ENCODE results near the gene ALDH8A1. TPM values are rescaled to one million over a fixed set of nuclear protein-coding genes. Genes with fewer than 3 reads are reported as not detected.

Gene ALDH8A1
- total RNA-seq, 1 donor from 2014 or later = 1.2 TPM

- Histone ChIP-seq H3K4me3 (no peak overlapping the region), H3K4me1 (no peaks in the 10 kb centered on the region), H3K27ac (no peak overlapping the region), H3K27me3 (no peaks in the 10 kb centered on the region), H3K9me3 (no peaks in the 10 kb centered on the region), H3K36me3 (no peaks in the 10 kb centered on the region)
- DNase-seq = no peak
- intact Hi-C loops (cut with DNase I) = no loop called here
- ATAC-seq = no peak
- no peak for TF ChIP-seq CTCF (IDR thresholded peaks at IDR 0.05)
Observed at GRCh38 chr6:134951494-134952263, 1.8 kb upstream of the ALDH8A1 start.

- Histone ChIP-seq H3K4me3 (no peak overlapping the region), H3K27ac (no peak overlapping the region), H3K4me1 (no peaks in the 10 kb centered on the region), H3K27me3 (no peaks in the 10 kb centered on the region), H3K36me3 (no peaks in the 10 kb centered on the region), H3K9me3 (no peaks in the 10 kb centered on the region)
- TF ChIP-seq CTCF (IDR thresholded peaks at IDR 0.05) = no peak
- intact Hi-C loops (cut with DNase I) = no loop called here
- ATAC-seq = no peak
- DNase-seq = no peak
Observed at GRCh38 chr6:134950482-134950881, 581 bp upstream of the ALDH8A1 start.

GRCh38 chr6:134948691-134949090 is 1.2 kb downstream of the ALDH8A1 start:
- intact Hi-C loops (cut with DNase I) = no loop called here
- no peak for DNase-seq
- no peaks in the 10 kb centered on the region for H3K4me1 ChIP-seq
- no peak for ATAC-seq
- H3K4me3 ChIP-seq = no peak overlapping the region
- no peak overlapping the region for H3K27ac ChIP-seq
- no peaks in the 10 kb centered on the region for H3K9me3 ChIP-seq
- no peaks in the 10 kb centered on the region for H3K27me3 ChIP-seq
- no peak for TF ChIP-seq CTCF (IDR thresholded peaks at IDR 0.05)
- no peaks in the 10 kb centered on the region for H3K36me3 ChIP-seq

GRCh38 chr6:134948142-134948541 is 1.8 kb downstream of the ALDH8A1 start:
- ATAC-seq = no peak
- intact Hi-C loops (cut with DNase I) = no loop called here
- TF ChIP-seq CTCF (IDR thresholded peaks at IDR 0.05) = no peak
- Histone ChIP-seq H3K27ac (no peak overlapping the region), H3K4me3 (no peak overlapping the region), H3K4me1 (no peaks in the 10 kb centered on the region), H3K27me3 (no peaks in the 10 kb centered on the region), H3K36me3 (no peaks in the 10 kb centered on the region), H3K9me3 (no peaks in the 10 kb centered on the region)
- no peak for DNase-seq

GRCh38 chr6:134945045-134945444 is 4.9 kb downstream of the ALDH8A1 start:
- no peak for ATAC-seq
- no peak for DNase-seq
- Histone ChIP-seq H3K4me3 (no peak overlapping the region), H3K4me1 (no peaks in the 10 kb centered on the region), H3K27me3 (no peaks in the 10 kb centered on the region), H3K9me3 (no peaks in the 10 kb centered on the region), H3K27ac (no peak overlapping the region), H3K36me3 (no peaks in the 10 kb centered on the region)
- intact Hi-C loops (cut with DNase I) = no loop called here
- TF ChIP-seq CTCF (IDR thresholded peaks at IDR 0.05) = no peak
